ENCODE data around the gene THYN1. TPM values are rescaled to one million over a fixed set of nuclear protein-coding genes. Genes with fewer than 3 reads are reported as not detected.

The THYN1 gene
- total and polyA plus RNA-seq, 2 of the 13 experiments (the other 11 are each of a cell fraction or from before 2014, with no cell fraction given), result 36.1 to 87.6 TPM

DNA sequence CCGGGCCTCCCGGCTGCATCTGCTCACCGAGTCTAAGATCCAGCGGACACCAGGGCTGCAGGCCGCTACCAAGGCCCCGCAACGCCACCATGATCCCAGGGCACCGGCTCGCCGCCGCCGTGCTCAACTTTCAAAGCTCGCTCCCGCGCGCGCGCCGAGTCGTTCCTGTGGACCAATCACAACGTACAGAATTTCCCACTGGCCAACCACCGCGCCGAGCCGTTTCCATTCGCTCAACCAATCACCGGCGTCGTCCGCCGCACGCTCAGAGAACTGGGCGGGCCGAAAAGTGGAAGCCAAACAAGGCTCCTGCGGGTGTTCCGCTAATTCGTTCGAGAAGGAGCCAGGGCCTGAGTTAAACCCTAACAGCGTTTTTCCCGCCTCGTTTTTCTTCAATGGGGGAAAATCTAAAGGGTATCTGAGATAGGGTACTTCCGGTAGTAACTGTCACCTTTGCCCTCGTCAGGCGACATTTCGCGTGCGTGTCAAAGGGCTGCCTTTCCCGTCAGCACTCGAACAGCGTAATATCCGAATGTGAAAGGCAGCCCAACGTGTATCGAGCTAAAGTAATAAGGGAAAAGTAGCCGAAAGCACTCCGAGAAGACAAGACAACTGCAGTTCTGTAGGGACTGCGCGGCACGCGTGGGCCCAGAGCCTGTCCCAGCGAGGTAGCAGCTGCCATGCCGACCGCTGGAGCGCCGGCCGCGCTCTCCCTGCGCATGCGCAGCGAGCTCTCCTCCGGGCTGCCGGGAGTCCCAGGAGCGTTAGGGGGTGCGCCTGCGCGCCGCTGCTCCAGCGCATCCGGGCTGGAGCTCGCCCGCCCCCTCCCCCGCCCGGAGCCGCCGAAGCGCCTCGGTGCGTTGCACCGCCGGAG lies 29.1 kb downstream of the THYN1 start, which contains the start of the genes NCAPD3 and VPS26B (continued):
- TF ChIP-seq, protein P1, sequence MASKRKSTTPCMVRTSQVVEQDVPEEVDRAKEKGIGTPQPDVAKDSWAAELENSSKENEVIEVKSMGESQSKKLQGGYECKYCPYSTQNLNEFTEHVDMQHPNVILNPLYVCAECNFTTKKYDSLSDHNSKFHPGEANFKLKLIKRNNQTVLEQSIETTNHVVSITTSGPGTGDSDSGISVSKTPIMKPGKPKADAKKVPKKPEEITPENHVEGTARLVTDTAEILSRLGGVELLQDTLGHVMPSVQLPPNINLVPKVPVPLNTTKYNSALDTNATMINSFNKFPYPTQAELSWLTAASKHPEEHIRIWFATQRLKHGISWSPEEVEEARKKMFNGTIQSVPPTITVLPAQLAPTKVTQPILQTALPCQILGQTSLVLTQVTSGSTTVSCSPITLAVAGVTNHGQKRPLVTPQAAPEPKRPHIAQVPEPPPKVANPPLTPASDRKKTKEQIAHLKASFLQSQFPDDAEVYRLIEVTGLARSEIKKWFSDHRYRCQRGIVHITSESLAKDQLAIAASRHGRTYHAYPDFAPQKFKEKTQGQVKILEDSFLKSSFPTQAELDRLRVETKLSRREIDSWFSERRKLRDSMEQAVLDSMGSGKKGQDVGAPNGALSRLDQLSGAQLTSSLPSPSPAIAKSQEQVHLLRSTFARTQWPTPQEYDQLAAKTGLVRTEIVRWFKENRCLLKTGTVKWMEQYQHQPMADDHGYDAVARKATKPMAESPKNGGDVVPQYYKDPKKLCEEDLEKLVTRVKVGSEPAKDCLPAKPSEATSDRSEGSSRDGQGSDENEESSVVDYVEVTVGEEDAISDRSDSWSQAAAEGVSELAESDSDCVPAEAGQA (IDR thresholded peaks at IDR 0.05; ENCODE audit: low read depth), result no peak
- TF ChIP-seq, protein P1 (CRISPR knock-in tag; IDR thresholded peaks at IDR 0.05; ENCODE audit: borderline replicate concordance), result 0 out of 2 replicates have a peak, but pooled peaks have one; percentile 67
- TF ChIP-seq, protein P2, sequence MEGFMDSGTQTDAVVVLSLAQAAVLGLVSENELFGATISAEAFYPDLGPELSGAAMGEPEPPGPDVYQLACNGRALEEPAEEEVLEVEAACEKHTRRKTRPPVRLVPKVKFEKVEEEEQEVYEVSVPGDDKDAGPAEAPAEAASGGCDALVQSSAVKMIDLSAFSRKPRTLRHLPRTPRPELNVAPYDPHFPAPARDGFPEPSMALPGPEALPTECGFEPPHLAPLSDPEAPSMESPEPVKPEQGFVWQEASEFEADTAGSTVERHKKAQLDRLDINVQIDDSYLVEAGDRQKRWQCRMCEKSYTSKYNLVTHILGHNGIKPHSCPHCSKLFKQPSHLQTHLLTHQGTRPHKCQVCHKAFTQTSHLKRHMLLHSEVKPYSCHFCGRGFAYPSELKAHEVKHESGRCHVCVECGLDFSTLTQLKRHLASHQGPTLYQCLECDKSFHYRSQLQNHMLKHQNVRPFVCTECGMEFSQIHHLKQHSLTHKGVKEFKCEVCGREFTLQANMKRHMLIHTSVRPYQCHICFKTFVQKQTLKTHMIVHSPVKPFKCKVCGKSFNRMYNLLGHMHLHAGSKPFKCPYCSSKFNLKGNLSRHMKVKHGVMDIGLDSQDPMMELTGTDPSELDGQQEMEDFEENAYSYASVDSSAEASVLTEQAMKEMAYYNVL (CRISPR knock-in tag; IDR thresholded peaks at IDR 0.05; ENCODE audit: borderline replicate concordance), result peak; percentile 76; the same call in 1 of the 2 replicates
- TF ChIP-seq AGO2 (optimal IDR thresholded peaks at IDR 0.05; ENCODE audit: low read depth, low read length) (peak; percentile 39), SMAD9 (CRISPR knock-in tag; IDR thresholded peaks at IDR 0.05) (peak; percentile 33; the same call in 1 of the 2 replicates), CREM (IDR thresholded peaks at IDR 0.05) (peak; percentile 16; the same call in 1 of the 2 replicates), CREM (CRISPR knock-in tag; IDR thresholded peaks at IDR 0.05) (no peak), RCOR2 (CRISPR knock-in tag; IDR thresholded peaks at IDR 0.05) (no peak)
- TF ChIP-seq, protein P3, sequence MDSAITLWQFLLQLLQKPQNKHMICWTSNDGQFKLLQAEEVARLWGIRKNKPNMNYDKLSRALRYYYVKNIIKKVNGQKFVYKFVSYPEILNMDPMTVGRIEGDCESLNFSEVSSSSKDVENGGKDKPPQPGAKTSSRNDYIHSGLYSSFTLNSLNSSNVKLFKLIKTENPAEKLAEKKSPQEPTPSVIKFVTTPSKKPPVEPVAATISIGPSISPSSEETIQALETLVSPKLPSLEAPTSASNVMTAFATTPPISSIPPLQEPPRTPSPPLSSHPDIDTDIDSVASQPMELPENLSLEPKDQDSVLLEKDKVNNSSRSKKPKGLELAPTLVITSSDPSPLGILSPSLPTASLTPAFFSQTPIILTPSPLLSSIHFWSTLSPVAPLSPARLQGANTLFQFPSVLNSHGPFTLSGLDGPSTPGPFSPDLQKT (CRISPR knock-in tag; IDR thresholded peaks at IDR 0.05; ENCODE audit: borderline replicate concordance), result peak; percentile 12; the same call in 1 of the 2 replicates
- TF ChIP-seq, protein P4, sequence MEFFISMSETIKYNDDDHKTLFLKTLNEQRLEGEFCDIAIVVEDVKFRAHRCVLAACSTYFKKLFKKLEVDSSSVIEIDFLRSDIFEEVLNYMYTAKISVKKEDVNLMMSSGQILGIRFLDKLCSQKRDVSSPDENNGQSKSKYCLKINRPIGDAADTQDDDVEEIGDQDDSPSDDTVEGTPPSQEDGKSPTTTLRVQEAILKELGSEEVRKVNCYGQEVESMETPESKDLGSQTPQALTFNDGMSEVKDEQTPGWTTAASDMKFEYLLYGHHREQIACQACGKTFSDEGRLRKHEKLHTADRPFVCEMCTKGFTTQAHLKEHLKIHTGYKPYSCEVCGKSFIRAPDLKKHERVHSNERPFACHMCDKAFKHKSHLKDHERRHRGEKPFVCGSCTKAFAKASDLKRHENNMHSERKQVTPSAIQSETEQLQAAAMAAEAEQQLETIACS (CRISPR knock-in tag; IDR thresholded peaks at IDR 0.05), result peak; percentile 89
- TF ChIP-seq, protein P5, sequence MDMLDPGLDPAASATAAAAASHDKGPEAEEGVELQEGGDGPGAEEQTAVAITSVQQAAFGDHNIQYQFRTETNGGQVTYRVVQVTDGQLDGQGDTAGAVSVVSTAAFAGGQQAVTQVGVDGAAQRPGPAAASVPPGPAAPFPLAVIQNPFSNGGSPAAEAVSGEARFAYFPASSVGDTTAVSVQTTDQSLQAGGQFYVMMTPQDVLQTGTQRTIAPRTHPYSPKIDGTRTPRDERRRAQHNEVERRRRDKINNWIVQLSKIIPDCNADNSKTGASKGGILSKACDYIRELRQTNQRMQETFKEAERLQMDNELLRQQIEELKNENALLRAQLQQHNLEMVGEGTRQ (IDR thresholded peaks at IDR 0.05; ENCODE audit: low read depth, low read length), result no peak
- TF ChIP-seq, protein P5 (CRISPR knock-in tag; IDR thresholded peaks at IDR 0.05; ENCODE audit: borderline replicate concordance), result no peak
